GM23338 (cell line): ENCODE measurements around the gene CNTN5.

Experiments used
- CREB1 ChIP-seq: fragments of 250-450 bp; sonication (Bioruptor Pico); IDR thresholded peaks from 2 replicates; pipeline ENCODE4 v1.5.0; 2020; ENCODE audit warnings: low read depth, mild to moderate bottlenecking, moderate library complexity
- CTCF ChIP-seq, 2 experiments: fragments of 200-600 bp in 1 of 2; sonication (generic) in 1 of 2; conservative IDR thresholded peaks; 2 replicates each; pipeline versions ENCODE4 v1.5.1 to v1.6.1; 2016 to 2017; ENCODE audit warnings: antibody characterized with exemption in 2 of 2, low read depth in 2 of 2, mild to moderate bottlenecking in 2 of 2, moderate library complexity in 1 of 2
- EZH2 ChIP-seq: fragments of 200-600 bp; sonication (generic); IDR thresholded peaks from one replicate; pipeline ENCODE4 v1.8.0; 2017; ENCODE audit warnings: antibody characterized with exemption, mild to moderate bottlenecking, low read depth; ENCODE audit not compliant: unreplicated experiment
- EZH2phosphoT487 ChIP-seq: fragments of 200-600 bp; sonication (generic); IDR thresholded peaks from one replicate; pipeline ENCODE4 v1.8.1; 2018; ENCODE audit warnings: antibody characterized with exemption; ENCODE audit not compliant: unreplicated experiment
- JUNB ChIP-seq: IDR thresholded peaks from one replicate; pipeline ENCODE4 v1.6.1; 2016; ENCODE audit warnings: antibody characterized with exemption; ENCODE audit not compliant: unreplicated experiment
- NANOG ChIP-seq: IDR thresholded peaks from 2 replicates; pipeline ENCODE4 v1.6.1; 2016; ENCODE audit warnings: antibody characterized with exemption, borderline replicate concordance
- POLR2AphosphoS5 ChIP-seq: IDR thresholded peaks from 2 replicates; pipeline ENCODE4 v1.6.1; 2016; ENCODE audit warnings: antibody characterized with exemption, low read depth
- REST ChIP-seq: IDR thresholded peaks from one replicate; pipeline ENCODE4 v1.6.1; 2018; ENCODE audit warnings: antibody characterized with exemption; ENCODE audit not compliant: unreplicated experiment
- ZNF114 ChIP-seq: fragments of 250-450 bp; sonication (Bioruptor Pico); IDR thresholded peaks from 2 replicates; pipeline ENCODE4 v1.5.0; 2020; ENCODE audit warnings: mild to moderate bottlenecking, moderate library complexity
- ZNF331 ChIP-seq: fragments of 250-450 bp; sonication (Bioruptor Pico); IDR thresholded peaks from 2 replicates; pipeline ENCODE4 v1.5.0; 2020; ENCODE audit warnings: low read depth, mild to moderate bottlenecking, moderate library complexity

GRCh38 chr11:99932684-99933083 lies 911.9 kb downstream of the CNTN5 start:
- no peak for TF ChIP-seq CTCF (conservative IDR thresholded peaks at IDR 0.05; ENCODE audit: low read depth in 2 of 2)
- TF ChIP-seq EZH2: no peak
- no peak for TF ChIP-seq POLR2AphosphoS5
- no peak for TF ChIP-seq EZH2phosphoT487
- no peak for TF ChIP-seq JUNB
- TF ChIP-seq REST: no peak
- TF ChIP-seq ZNF114: no peak
- TF ChIP-seq CREB1 (CRISPR knock-in tag): no peak
- TF ChIP-seq ZNF331: no peak
- no peak for TF ChIP-seq NANOG
